Caco-2 (cell line): ENCODE results near the gene MMEL1. TPM values are rescaled to one million over a fixed set of nuclear protein-coding genes. Genes with fewer than 3 reads are reported as not detected.

Source experiments
- BruUV-seq: library from RNA; stranded (reverse); fragments of 400-500 nt; replicated peaks from 2 replicates; lab custom pipeline; 2021; lab: Mats Ljungman, UMichigan
- CTCF ChIA-PET: fragments of 300-600 bp; sonication (Branson Sonifier 250); formaldehyde crosslinking; loops from one replicate; lab custom pipeline; 2022; ENCODE audit warnings: antibody characterized with exemption; lab: Charles Lee
- POLR2A ChIA-PET: fragments of 300-600 bp; sonication (Branson Sonifier 250); formaldehyde crosslinking; loops from one replicate; lab custom pipeline; 2022; ENCODE audit warnings: antibody characterized with exemption; lab: Charles Lee
- DNase-seq, 2 experiments: peaks; one replicate each; pipeline versions ENCODE4 v3.0.0 to v3.0.0-alpha.2; 2020 to 2022
- H3K27me3 ChIP-seq: replicated peaks from 2 replicates; pipeline ENCODE4 v1.6.0; 2011; ENCODE audit warnings: low read length; ENCODE audit not compliant: control insufficient read depth, insufficient read depth
- H3K36me3 ChIP-seq: 2 replicates; pipeline ENCODE4 v1.5.1; 2011; ENCODE audit warnings: low read length; ENCODE audit not compliant: control insufficient read depth, insufficient read depth
- H3K4me1 ChIP-seq: fragments of 250-450 bp; sonication (Bioruptor Pico); 2 replicates; pipeline ENCODE4 v1.5.1; 2020; ENCODE audit warnings: mild to moderate bottlenecking
- H3K4me3 ChIP-seq: 2 replicates; pipeline ENCODE4 v1.5.1; 2011; ENCODE audit warnings: low read depth, mild to moderate bottlenecking, control low read depth, low read length
- H3K9me3 ChIP-seq: fragments of 250-450 bp; sonication (Bioruptor Pico); 2 replicates; pipeline ENCODE4 v1.5.1; 2020; ENCODE audit warnings: mild to moderate bottlenecking, moderate library complexity
- H3K27ac Mint-ChIP-seq: one replicate; pipeline ENCODE4 v1.8.0; 2022; ENCODE audit warnings: mixed read lengths; ENCODE audit not compliant: unreplicated experiment
- H3K27me3 Mint-ChIP-seq: one replicate; pipeline ENCODE4 v1.8.0; 2022; ENCODE audit warnings: mixed read lengths; ENCODE audit not compliant: insufficient read depth, unreplicated experiment
- H3K36me3 Mint-ChIP-seq: one replicate; pipeline ENCODE4 v1.8.0; 2022; ENCODE audit warnings: mild to moderate bottlenecking, mixed read lengths; ENCODE audit not compliant: insufficient read depth, unreplicated experiment
- H3K4me1 Mint-ChIP-seq: one replicate; pipeline ENCODE4 v1.8.0; 2022; ENCODE audit warnings: low read depth, mixed read lengths; ENCODE audit not compliant: unreplicated experiment
- H3K4me3 Mint-ChIP-seq: one replicate; pipeline ENCODE4 v1.8.0; 2022; ENCODE audit warnings: mild to moderate bottlenecking, moderate library complexity, mixed read lengths; ENCODE audit not compliant: unreplicated experiment
- H3K9me3 Mint-ChIP-seq: one replicate; pipeline ENCODE4 v1.8.0; 2022; ENCODE audit warnings: mixed read lengths; ENCODE audit not compliant: unreplicated experiment
- intact Hi-C: fragments of 100-400 bp; cut with micrococcal nuclease; formaldehyde crosslinking; loops from one replicate; pipeline ENCODE4 v1.10.0; 2022; ENCODE audit not compliant: unreplicated experiment
- total RNA-seq: library from RNA; stranded (reverse); gene quantifications from 2 replicates; pipeline ENCODE4 v1.2.3, GENCODE V29; 2022
- TF ChIP-seq, protein P1 (sequence below), 2 experiments: fragments of 200-600 bp in 1 of 2; IDR thresholded peaks; 1 replicate in 1 of 2; 2 replicates in 1 of 2; pipeline versions ENCODE4 v1.5.1 to v1.8.0; 2011 to 2022; ENCODE audit warnings: antibody characterized with exemption in 1 of 2, control low read depth in 1 of 2, inconsistent platforms in 1 of 2, low read depth in 1 of 2, low read length in 1 of 2, mild to moderate bottlenecking in 1 of 2, moderate library complexity in 1 of 2; ENCODE audit not compliant: insufficient read depth in 1 of 2, severe bottlenecking in 1 of 2, unreplicated experiment in 1 of 2

MMEL1 gene
- total RNA-seq, 1 experiment from 2014 or later = not detected

DNA sequence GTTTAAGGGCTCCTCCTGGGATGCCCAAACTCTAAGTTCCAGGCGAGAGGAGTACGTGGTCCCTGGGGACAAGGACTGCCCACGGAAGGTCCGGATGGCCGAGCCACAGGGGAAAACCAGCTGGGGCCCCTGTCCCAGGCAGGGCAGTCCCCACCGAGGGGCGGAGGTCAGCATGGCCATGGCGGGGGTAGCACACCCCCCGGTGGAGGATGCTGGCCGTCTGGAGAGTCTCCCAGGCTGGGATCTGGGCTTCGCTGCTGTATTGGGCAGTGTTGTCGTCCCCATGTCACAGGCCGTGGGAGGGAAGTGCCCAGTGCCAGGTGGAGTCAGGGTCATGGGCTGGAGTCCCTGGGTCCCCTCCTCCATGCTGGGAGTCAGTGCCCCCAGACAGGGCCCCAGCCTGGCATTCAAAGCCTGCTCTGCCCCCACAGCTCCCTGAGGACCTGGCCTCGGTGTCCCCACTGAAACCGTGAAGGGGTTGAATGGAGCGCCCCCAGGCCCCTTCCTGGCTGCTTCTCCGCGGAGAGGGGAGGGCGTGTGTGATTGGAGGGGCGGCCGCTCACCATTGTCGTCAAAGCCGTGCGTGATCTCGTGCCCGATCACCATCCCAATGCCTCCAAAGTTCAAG, 39.5 kb downstream of the MMEL1 start:
- intact Hi-C loops = no loop called here
- CTCF ChIA-PET = no interaction called here

DNA sequence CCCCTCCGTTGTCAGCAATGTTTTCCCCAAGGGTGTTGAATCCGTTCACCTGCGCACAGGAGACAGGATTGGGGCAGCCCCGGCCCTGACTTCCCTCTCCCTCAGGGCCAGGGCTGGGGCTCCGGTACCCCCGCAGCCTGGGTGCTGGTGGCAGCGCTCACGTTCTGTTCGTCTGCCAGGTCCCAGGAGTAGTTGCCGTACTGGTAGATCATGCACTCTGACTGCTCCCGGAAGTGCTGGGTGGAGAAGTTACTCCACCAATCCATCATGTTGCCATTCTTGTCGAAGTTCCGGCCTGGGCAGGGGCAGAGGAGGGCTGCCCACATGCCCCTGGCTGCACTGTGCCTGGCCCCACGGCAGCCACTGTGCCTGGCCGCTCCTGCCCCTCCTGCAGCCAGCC, 40.1 kb downstream of the MMEL1 start:
- no peaks in the 10 kb centered on the region for H3K27me3 ChIP-seq
- TF ChIP-seq, protein P1, sequence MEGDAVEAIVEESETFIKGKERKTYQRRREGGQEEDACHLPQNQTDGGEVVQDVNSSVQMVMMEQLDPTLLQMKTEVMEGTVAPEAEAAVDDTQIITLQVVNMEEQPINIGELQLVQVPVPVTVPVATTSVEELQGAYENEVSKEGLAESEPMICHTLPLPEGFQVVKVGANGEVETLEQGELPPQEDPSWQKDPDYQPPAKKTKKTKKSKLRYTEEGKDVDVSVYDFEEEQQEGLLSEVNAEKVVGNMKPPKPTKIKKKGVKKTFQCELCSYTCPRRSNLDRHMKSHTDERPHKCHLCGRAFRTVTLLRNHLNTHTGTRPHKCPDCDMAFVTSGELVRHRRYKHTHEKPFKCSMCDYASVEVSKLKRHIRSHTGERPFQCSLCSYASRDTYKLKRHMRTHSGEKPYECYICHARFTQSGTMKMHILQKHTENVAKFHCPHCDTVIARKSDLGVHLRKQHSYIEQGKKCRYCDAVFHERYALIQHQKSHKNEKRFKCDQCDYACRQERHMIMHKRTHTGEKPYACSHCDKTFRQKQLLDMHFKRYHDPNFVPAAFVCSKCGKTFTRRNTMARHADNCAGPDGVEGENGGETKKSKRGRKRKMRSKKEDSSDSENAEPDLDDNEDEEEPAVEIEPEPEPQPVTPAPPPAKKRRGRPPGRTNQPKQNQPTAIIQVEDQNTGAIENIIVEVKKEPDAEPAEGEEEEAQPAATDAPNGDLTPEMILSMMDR (IDR thresholded peaks at IDR 0.05; ENCODE audit: insufficient read depth in 1 of 2, low read depth in 1 of 2, low read length in 1 of 2, severe bottlenecking in 1 of 2, unreplicated experiment in 1 of 2) = no peak
- no peaks in the 10 kb centered on the region for H3K36me3 Mint-ChIP-seq
- DNase-seq = peak in 1 of 2 experiments; percentile 11
- BruUV-seq = no TSS peak
- POLR2A ChIA-PET = no interaction called here
- H3K4me1 Mint-ChIP-seq = no peaks in the 10 kb centered on the region
- no peaks in the 10 kb centered on the region for H3K36me3 ChIP-seq
- H3K9me3 ChIP-seq = no peaks in the 10 kb centered on the region
- no peaks in the 10 kb centered on the region for H3K4me1 ChIP-seq
- CTCF ChIA-PET = no interaction called here
- H3K27ac Mint-ChIP-seq = no peak overlapping the region
- peaks cover 3% of the 10 kb centered on the region for H3K27me3 Mint-ChIP-seq
- H3K9me3 Mint-ChIP-seq = no peaks in the 10 kb centered on the region
- no peak overlapping the region for H3K4me3 ChIP-seq
- H3K4me3 Mint-ChIP-seq = no peak overlapping the region
- intact Hi-C loops = no loop called here

More for the DNA sequence above, 39.5 kb downstream of the MMEL1 start:
- no peaks in the 10 kb centered on the region for H3K4me1 ChIP-seq
- TF ChIP-seq, protein P1 (IDR thresholded peaks at IDR 0.05; ENCODE audit: insufficient read depth in 1 of 2, low read depth in 1 of 2, low read length in 1 of 2, severe bottlenecking in 1 of 2, unreplicated experiment in 1 of 2) = no peak
- Mint-ChIP-seq H3K27me3 (peaks cover 3% of the 10 kb centered on the region), H3K9me3 (no peaks in the 10 kb centered on the region), H3K36me3 (no peaks in the 10 kb centered on the region), H3K4me3 (no peak overlapping the region), H3K27ac (no peak overlapping the region), H3K4me1 (no peaks in the 10 kb centered on the region)
- H3K9me3 ChIP-seq = no peaks in the 10 kb centered on the region
- H3K27me3 ChIP-seq = no peaks in the 10 kb centered on the region
- no TSS peak for BruUV-seq
- no peak overlapping the region for H3K4me3 ChIP-seq
- H3K36me3 ChIP-seq = no peaks in the 10 kb centered on the region
- POLR2A ChIA-PET = no interaction called here
- no peak for DNase-seq

DNA sequence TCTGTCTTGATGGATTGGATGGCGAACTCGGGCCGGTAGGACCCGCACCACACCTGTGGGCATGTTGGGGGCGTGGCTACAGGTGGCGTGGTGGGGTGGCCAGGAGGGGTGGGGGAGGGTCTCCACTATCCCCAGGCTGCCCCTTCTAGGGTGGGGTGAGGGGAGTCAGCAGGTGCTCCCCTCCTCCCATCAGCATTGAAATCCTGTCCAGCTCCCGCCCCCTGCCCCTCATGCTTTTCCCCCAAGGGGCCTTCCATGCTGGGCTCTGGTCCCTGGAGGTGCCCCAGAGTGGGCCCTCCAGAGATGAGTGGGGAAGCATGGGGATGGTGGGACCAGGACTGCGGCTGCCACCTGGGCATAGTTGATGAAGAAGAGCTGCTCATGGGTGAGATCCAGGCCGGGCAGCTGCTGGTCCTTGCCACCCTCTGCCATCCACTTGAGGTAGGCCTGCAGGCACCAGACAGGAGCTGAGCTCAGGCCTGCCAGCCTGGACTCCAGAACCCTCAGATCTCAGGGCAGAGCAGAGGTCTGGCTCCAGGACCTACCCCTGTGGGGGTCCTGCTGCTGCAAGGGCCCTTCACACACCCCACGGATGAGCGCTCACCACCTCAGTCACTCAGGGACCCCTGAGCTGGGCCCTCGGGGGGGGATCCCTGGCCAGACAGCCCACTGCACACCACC, 41.1 kb downstream of the MMEL1 start:
- Histone ChIP-seq H3K27me3 (no peaks in the 10 kb centered on the region), H3K9me3 (no peaks in the 10 kb centered on the region), H3K4me1 (no peaks in the 10 kb centered on the region), H3K36me3 (no peaks in the 10 kb centered on the region), H3K4me3 (no peak overlapping the region)
- CTCF ChIA-PET = no interaction called here
- DNase-seq = peak in 1 of 2 experiments; percentile 13
- Mint-ChIP-seq H3K4me3 (no peak overlapping the region), H3K27ac (no peak overlapping the region), H3K27me3 (no peaks in the 10 kb centered on the region), H3K9me3 (no peaks in the 10 kb centered on the region), H3K36me3 (no peaks in the 10 kb centered on the region), H3K4me1 (no peaks in the 10 kb centered on the region)
- TF ChIP-seq, protein P1 (IDR thresholded peaks at IDR 0.05; ENCODE audit: insufficient read depth in 1 of 2, low read depth in 1 of 2, low read length in 1 of 2, severe bottlenecking in 1 of 2, unreplicated experiment in 1 of 2) = no peak
- BruUV-seq = no TSS peak
- POLR2A ChIA-PET = no interaction called here
- intact Hi-C loops = no loop called here
